ENCODE data around the gene TMPRSS3.
"Not testable (repeated sequence)": the region's sequence is repeated elsewhere in the genome, so short reads cannot be mapped to it uniquely, and the experiment has no call there.

Gene TMPRSS3

DNA sequence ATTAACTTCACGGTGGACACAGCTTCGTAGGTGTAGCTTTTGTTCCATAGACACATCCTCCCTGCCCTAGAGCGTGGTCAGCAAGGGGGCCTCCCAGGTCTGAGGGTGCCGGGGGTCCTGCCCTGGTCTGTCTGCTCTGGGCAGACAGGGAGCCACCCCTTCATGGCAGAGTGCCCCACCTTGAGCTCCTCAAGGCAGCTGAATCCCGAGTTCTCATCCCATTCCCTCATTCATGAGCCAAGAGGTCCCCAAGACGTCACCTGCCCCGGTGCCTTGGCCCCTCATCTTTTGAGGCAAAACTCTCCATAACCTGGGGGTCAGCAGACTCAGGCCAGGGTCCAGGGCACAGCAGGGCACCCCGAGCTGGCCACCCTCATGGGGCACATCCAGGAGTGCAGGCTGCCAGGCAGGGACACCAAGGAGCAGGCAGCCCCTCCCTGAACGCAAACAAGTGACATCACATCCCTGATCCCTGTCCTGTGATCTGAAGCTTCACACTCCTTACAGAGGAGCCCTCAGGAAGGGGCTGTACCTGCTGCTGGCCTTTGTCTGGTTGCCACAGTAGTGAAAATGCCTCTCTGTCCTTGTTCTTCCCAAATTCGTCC lies 31.1 kb upstream of the TMPRSS3 start:
- no peak for DNase-seq

DNA sequence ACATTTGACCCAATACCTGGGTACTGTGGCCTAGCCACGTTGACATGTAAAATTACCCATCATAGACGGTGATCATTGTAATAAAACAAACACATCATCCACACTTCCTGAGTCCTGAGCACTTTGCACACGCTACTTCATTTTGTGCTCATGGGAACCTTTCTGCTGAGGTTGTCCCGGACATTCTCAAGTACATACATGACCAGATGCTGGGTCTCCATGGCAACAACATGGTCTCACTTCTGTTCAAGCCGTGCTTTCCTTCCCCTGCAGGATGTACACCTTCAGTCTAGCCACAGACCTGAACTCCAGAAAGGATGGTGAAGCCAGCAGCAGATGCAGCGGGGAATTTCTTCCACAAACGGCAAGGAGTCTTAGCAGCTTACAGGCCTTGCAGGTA lies 30.6 kb upstream of the TMPRSS3 start:
- DNase-seq = no peak

DNA sequence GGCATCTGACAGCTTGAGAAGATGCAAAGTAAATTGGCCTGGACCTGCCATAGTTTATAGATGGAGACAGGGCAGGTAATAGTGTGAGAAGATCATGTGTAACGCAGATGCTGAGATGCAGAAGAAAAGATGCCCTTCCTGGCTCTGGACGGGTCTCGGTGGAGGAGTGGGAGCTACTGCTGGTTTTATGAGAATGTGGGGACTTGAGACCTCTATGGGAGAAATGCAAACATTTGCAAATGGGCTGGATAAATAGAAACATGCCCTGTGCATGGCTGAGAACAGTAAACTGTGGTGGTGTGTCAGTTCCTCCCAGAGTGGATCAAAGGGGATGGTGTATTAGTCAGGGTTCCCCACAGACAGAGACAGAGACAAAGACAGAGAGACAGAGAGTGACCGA lies 29.7 kb upstream of the TMPRSS3 start:
- no peak for DNase-seq

DNA sequence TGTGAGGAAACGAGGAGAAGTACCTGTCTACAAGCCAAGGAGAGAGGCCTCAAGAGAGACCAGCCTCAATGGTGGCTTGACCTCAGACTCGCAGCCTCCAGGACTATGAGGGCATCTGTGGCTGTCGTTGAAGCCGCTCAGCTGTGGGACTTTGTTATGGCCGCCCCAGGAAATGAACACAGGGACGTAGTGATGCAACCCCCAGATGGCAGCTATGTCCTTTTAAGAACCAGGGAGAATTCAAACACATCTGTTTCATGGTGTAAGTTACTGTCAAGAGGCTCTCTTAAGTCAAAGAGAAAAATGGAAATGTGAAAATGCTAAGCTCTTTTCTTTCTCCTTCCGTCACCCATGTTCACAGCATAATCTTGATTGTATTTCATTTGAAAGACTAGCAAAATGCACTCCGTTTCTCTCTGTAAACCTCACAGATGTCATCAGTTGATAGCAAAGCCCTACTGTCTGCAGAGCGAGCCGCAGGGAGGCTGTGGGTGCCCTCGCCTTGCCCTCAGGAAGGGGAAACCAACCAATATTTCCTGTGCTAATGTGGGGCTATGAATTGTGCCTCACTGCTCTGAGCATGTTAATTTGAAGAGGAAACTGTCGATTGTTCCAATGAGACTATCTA lies 29.2 kb upstream of the TMPRSS3 start:
- no peak for DNase-seq

DNA sequence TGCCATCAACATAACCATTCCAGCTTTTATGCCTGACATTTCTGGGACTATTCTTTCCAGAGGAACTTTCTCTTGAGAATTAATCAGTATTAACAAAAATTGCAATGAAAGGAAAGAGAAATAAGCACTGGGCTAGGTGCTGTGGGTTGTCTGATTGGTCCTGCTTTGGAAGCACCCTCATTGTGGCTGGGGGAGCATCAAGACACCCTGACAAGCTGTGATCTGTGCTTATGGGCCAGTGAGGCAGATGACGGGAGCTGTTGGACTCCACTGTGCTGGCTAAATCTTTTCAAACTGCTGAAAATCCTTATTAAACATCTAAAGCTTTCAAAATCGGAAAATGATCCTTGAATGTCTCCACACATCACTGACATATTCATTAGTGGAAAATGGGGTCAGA lies 27.8 kb upstream of the TMPRSS3 start:
- no peak for DNase-seq

DNA sequence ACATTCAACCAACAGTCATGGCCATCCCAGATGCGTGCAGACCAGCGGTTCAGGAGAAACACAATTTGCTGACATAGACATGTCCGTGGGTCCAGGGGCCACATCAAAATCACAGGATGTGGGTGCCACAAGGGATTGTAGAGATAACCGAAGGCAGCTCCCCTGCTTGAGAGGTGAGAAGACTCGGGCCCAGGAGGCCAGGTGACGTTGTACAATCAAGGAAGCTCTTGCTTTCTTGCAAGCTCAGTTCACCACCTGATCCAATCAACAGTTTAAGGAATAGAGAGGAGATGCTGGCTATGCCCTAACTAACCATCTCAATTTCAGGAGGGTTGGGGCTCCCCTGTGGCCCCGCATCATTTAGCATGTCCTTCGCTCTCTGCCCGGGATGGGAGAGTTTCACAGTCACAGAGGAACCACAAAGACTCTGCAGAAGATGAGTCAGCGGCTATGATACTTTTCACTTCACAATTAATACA lies 27.4 kb upstream of the TMPRSS3 start:
- DNase-seq = no peak

DNA sequence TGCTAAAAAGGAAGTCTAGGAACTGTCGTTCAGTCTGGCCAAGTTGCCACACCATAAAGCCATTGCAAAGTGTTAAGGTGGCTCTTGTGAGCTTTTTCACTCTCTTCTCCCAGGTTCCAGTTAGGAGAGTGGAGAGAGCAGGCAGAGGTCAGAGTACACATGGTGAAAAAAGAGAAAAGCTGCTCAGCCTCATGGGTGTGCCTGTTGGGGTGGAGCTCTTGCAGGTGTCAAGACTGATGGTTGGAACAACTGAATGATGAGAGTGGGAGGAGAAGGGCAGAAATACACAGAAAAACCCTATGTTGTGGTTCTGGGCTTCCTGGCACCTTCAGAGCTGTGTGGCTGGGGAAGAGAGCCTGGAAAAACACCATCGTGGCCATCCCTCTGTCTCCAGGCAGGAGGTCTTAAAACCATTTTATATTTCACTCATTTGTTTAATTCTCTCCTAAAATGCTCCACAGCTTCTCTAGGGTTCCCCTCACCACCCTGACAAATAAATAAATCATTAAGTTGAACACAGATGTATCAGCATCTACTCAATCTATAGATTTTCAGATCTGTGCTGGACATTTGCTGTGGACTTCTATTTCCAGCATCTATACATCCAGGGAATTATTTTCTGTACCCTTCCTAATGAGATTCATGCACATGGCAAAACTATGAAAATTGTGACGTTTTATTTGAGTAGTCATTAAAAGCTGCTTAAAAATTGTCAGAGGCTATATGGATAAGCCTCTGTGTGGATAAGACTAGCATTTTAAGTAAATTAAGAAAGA lies 25.4 kb upstream of the TMPRSS3 start:
- no peak for DNase-seq

DNA sequence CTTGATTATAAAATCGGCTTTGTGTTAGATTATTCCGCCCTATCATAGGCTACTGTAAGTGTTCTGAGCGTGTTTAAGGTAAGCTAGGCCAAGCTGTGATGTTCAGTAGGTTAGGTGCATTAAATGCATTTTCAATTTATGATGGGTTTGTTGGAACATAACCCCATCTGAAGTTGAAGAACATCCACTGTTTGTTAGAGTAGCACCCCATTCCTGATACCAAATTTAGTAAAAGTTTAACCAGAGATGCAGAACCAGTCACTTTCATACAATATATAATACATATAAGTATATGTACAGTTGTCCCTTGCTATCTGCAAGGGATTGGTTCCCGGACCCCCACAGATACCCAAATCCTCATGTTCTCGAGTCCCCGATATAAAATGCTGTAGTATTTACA lies 24.0 kb upstream of the TMPRSS3 start:
- no peak for DNase-seq

DNA sequence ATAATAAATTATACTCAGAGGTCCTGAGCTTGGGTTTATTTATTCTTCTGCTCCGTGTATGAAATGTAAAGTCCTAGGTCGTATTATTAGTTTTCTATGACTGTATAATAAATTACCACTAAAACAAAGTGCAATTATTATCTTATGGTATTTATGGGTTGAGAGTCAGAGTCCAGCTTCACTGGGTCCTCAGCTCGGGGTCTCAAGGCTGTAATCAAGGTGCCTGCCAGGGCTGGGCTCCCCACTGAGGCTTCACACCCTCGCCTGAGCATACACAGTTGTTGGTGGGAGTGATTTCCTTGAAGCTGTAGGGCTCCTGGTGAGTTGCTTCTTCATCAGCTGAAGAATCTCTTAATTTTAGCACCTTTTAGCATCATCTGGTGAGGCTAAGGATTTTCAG lies 23.0 kb upstream of the TMPRSS3 start:
- DNase-seq = no peak

DNA sequence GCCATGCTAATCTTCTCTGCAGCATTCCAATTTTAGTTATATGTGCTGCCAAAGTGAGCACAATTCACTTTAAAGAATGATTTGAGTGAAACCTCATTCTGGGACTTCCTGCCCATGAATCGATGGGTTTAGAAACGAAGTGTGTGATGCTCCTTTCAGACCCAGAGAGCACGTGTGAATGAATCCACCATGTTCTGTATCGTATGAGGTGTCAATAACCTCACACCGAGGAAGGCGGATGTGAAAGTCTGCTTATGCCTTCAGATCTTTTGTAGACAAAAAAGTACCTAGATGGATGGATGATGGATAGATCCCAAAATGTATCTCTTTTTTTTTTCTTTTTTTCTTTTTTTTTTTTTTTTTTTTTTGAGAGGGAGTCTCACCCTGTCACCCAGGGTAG lies 21.7 kb upstream of the TMPRSS3 start:
- DNase-seq = no peak

DNA sequence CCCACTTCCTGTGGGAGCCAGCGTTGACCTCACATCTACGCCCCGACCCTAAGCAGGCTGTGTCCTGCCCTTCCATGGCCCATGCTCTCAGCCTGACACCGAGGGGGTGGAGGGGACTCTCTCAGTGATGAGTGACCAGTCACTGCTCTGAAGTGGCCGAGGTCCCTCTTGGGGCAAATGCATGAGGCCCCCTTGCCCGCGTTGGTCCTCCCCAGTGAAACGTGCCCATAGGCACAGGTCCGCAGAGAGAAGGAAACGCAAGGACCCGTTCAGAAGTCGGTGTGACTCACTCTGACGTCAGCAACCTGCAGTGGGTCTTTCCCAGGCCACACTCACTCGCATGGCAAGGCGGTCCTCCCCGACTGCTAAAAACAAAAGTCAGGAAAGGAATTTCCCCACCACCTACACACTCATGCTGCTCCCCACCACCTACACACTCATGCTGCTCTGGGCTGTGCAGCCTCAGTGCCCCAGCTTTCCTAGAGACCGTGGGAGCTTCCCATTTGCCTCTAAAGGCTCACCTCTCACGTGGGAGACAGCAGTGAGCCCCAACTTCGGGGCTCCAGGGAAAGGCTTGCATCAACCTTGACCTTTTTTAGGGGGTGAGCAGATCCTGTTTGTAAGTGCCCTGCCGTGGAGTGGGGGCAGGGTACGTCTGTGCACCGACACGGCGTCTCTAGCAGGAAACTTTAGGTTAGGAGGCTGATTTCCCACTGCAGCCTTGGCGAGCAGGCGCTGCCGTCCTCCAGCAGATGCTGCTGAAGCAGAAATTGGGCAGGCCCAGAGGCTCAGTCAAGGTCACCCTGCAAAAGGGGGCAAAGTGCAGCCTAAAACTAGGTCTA lies 19.3 kb upstream of the TMPRSS3 start:
- DNase-seq = no peak

DNA sequence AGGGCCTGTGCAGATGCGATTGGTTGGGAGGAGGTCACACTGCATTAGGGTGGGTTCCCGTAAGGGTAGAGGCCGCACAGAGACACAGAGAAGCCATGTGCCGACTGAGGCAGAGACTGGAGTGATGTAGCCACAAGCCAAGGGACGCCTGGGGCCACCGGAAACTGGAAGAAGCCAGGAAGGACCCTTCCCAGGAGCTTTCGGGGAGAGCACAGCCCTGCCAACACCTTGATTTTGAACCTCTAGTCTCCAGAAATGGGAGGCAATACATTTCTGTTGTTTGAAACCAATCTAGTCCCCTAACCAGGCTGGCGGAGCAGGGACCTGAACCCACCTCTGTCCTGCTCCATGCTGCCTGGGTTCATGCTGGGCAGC lies 18.7 kb upstream of the TMPRSS3 start:
- no peak for DNase-seq

DNA sequence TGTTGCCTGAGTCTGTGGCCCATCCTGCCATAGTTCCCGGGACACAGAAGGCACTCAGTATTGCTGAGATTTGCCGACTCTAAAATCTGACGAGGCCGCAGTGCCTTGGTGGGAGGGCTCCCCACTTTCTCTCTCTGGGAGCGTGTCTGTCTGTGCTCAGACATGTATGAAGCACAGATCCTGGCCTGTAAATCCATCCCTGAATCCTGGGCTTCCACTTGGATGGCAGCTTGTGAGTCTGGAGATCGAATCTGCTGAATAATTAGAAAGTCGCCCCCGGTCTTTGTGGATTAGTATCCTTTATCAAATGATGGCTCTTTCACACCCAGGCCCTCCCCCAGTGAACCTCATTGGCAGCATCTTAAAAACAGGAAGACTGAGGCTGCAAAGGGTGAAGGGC lies 18.2 kb upstream of the TMPRSS3 start:
- DNase-seq = no peak

DNA sequence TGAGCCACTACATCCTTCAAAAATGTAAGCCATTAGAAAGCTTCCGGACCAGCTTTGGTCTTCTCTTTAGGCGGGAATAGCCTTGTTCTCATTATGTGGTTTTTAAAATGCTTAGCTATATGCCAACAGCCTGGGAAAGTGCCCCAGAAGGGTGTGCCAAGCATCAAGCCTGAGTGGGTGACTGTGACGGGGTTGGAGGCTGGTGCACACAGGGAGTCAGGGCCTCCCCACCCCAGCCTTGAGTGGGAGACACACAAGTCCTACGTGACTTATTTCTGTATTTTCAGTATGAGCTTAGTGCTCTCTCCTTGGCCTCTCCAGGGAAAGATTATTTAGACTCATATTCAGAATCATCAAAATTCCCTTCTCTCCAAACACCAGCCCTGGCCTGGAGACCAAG lies 17.6 kb upstream of the TMPRSS3 start:
- no peak for DNase-seq

DNA sequence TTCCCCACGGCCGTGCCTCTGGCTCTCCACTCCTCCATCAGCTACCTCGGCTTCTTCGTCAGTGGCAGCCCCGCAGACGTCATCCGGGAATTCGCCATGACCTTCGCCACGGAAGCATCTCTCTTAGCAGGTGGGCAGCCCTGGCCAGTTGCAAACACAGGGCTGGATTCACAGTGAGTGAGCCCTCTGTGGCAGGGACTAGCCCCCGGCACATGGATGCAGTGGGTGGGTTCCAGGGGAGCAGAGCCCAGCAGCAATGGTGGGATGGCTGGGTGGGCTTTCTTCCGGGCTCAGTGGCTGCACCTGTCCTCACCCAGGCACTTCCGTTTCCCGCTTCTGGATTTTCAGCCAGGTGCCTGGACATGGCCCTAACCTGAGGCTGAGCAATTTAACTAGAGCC lies 17.2 kb upstream of the TMPRSS3 start:
- no peak for DNase-seq

DNA sequence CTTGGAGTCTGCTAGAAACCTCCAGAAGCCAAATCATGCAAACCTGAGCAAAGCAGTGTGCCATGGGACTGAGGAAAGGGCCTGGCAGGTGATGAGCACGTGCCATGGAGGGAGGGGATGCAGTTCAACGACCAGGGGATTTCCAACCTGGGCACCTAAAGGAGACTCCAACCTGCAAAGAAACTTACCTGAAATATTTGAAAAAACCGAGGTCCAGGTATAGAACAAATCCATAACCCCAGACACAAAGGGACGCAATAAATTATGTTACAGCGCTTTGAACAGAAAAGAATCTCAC lies 16.7 kb upstream of the TMPRSS3 start:
- DNase-seq = no peak

DNA sequence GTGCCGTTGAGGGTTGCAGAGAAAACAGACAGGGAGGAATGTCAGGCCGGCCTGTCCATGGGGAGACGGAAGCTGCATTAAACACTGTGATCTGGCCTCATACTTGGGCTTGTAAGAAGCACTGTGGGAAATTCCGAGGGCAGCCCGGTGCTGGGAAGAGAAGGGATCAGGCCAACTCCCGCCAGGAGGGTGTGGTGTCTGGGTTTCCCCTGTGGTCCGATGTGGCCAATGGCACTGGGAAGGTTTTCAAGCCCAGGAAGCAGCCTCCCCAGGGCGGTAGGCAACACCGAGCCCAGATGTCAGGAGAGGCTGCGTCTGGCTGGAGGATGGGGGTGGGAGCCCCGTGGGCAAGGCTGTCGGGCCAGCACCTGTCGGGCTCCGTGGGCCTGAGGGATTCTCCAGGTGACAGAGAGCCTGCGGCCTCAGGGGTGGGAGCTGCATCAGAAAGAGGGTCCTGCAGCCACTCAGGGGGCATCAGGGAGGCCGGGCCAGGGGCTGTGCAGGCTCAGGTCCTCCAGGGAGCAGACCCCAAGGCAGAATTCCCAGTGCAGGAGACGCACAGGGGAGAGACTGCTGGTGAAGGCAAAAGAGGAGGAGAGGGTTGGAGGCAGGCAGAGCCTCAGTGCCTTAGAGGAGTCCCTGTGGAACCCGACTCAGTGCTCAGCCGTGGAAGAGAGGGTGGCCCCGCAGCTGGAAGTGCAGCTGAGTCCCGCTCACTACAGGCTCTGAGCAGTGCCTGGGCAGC lies 16.2 kb upstream of the TMPRSS3 start:
- no peak for DNase-seq

DNA sequence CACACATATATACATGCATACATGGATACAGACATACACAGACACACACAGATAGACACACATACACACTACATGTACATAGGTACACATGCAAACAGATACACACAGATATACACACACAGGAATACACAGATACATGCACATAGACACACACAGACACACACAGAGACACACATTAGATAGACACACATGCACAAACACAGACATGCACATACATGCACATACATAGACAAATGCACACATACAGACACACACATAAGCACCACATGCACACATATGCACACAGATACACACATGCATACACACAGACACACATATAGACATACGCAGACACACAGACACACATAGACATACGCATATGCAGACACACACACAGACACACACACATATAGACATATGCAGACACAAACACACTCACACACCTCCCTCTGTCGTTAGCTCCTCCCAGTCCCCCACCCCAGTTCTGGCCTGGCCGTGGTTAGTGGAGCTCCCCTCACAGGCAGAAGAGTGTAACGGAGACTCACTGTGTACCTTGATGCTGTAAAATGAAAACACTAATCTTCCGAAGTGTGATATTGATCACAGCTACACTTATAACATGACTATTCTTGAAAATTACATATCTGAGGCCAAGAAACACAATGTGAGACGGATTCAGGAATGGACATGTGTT lies 15.5 kb upstream of the TMPRSS3 start:
- DNase-seq = no peak

DNA sequence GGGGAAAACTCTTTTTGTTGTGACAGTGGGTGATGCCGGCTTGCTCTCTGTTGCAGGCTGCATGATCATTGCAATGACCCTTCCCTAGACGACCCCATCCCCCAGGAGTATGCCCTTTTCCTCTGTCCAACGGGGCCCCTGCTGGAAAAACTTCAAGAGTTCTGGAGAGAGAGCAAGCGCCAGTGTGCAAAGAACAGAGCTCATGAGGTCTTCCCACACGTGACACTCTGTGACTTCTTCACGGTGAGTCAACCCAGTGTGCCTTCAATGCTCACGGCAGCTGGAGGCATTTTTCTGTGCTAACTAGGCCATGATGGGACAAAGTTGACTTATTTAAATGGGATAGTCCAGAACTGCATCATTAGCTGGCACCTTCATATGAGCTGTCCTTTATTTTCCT lies 13.5 kb upstream of the TMPRSS3 start:
- DNase-seq = no peak

DNA sequence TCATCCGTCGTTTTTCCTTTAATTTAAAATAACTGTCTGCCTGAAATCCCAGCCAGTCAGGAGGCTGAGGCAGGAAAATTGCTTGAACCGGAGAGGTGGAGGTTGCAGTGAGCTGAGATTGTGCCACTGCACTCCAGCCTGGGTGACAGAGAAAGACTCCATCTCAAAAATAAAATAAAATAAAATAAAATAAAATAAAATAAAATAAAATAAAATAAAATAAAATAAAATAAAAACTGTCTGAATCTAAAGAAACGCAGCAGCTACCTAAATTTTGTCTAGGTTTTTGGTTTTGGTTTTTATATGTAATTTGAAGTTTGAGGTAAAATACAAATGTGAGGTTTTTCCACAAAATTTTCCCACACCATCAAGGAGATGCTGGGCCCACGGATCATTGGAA lies 12.9 kb upstream of the TMPRSS3 start:
- not testable (repeated sequence) for DNase-seq

DNA sequence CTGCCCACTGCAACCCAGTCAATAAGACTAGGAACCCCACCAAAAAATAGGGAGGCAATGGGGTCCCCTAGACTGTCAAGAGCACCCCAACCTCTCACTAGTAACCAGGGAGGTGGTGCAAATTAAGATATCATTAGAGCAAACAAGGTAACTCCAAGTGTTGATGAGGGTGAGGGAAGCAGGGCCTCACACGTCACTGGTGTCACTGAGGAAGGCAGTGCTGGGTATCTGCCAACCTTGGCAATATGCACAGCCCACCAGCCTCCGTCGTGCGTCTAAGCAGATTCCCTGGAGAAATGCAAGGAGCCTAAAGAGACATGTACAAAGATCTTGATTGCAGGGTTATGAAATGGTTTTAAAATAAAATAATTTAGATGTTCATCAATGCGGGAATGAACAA lies 11.6 kb upstream of the TMPRSS3 start:
- no peak for DNase-seq

DNA sequence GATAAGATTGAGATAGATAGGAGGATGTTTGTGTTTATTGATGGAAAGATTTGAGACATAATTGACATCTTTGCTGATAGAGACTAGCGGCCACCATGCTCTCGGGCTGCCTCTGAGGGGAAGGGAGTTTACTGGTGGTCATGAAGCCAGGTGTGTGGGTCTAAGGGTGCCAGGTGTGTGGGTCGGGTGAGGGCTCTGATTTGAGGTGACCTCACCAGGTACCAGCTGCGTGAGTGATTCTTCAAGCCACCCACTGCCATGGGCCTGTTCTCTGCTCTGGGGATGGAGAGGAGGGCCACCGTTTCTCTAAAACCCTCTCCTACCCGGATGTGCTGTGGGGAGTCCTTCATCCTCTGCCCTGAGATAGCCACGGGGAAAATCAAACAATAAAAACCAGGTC lies 11.0 kb upstream of the TMPRSS3 start:
- no peak for DNase-seq

Data from SIG-M5 (cell line).